ENCODE data around the gene RASSF5. TPM values are rescaled to one million over a fixed set of nuclear protein-coding genes. Genes with fewer than 3 reads are reported as not detected.

Gene RASSF5
- total RNA-seq, 2 donors from 2014 or later: 9.9 to 17.5 TPM

DNA sequence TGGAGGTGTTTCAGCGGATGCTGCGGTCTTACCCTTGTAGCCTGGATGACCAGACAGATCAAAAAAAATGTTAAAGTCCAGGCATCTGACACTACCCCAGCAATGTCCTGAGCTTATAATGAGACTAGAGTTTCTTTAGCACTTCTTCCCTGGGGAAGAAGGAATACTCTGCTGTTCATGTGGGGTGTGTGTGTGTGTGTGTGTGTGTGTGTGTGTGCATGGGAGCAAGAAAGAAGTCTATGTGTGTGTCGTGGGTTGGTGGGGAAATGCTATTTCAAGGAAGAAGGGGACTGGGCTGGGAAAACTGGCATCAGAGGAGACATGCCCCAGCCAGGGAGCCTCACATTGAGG lies 3.0 kb upstream of the RASSF5 start:
- Histone ChIP-seq H3K36me3 (no peaks in the 10 kb centered on the region), H3K9me3 (no peaks in the 10 kb centered on the region), H3K4me3 (no peak overlapping the region), H3K27me3 (no peaks in the 10 kb centered on the region), H3K4me1 (peaks cover 0 to 57% of the 10 kb centered on the region in 2 donors), H3K27ac (peak overlapping the region; percentile 37 to 82)
- DNase-seq (ENCODE audit: low spot score): no peak
- TF ChIP-seq, protein P1, sequence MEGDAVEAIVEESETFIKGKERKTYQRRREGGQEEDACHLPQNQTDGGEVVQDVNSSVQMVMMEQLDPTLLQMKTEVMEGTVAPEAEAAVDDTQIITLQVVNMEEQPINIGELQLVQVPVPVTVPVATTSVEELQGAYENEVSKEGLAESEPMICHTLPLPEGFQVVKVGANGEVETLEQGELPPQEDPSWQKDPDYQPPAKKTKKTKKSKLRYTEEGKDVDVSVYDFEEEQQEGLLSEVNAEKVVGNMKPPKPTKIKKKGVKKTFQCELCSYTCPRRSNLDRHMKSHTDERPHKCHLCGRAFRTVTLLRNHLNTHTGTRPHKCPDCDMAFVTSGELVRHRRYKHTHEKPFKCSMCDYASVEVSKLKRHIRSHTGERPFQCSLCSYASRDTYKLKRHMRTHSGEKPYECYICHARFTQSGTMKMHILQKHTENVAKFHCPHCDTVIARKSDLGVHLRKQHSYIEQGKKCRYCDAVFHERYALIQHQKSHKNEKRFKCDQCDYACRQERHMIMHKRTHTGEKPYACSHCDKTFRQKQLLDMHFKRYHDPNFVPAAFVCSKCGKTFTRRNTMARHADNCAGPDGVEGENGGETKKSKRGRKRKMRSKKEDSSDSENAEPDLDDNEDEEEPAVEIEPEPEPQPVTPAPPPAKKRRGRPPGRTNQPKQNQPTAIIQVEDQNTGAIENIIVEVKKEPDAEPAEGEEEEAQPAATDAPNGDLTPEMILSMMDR (IDR thresholded peaks at IDR 0.05): no peak

DNA sequence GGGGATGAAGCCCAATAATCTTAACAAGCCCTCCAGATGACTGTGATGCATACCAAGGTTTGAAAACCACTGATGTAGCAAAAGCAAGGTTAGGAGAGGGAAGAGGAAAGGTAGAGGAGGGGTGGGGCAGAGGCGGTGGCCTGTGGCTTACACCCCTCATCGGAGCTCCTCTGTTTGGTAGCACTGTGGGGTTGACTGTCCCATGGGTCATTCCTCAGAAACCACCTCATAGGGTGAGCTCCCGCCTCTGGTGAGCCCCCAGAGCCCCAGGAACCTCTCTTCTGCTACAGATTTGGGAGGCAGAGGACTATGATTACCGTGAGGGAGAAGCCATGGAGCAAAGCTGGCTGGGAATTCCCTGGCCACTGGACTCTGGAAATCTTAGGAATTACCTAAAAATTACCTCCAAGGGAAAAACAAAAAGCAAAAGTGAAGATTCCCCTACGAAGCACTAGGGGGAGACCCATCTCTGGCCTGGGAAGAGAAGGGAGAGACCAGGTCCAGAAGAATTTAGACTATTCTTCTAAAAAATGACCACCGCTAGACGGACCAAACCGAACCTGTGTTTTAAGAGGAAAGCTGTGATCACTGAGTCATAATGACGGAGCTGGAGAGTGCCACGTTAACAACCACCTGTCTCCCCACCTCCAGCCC lies 1.5 kb upstream of the RASSF5 start:
- Histone ChIP-seq H3K27me3 (no peaks in the 10 kb centered on the region), H3K9me3 (no peaks in the 10 kb centered on the region), H3K4me3 (no peak overlapping the region), H3K27ac (peak overlapping the region in 1 of 2 donors; percentile 81), H3K4me1 (peaks cover 0 to 57% of the 10 kb centered on the region in 2 donors), H3K36me3 (no peaks in the 10 kb centered on the region)
- TF ChIP-seq, protein P1 (IDR thresholded peaks at IDR 0.05): peak in 1 of 2 donors; percentile 57
- DNase-seq (ENCODE audit: low spot score): no peak

DNA sequence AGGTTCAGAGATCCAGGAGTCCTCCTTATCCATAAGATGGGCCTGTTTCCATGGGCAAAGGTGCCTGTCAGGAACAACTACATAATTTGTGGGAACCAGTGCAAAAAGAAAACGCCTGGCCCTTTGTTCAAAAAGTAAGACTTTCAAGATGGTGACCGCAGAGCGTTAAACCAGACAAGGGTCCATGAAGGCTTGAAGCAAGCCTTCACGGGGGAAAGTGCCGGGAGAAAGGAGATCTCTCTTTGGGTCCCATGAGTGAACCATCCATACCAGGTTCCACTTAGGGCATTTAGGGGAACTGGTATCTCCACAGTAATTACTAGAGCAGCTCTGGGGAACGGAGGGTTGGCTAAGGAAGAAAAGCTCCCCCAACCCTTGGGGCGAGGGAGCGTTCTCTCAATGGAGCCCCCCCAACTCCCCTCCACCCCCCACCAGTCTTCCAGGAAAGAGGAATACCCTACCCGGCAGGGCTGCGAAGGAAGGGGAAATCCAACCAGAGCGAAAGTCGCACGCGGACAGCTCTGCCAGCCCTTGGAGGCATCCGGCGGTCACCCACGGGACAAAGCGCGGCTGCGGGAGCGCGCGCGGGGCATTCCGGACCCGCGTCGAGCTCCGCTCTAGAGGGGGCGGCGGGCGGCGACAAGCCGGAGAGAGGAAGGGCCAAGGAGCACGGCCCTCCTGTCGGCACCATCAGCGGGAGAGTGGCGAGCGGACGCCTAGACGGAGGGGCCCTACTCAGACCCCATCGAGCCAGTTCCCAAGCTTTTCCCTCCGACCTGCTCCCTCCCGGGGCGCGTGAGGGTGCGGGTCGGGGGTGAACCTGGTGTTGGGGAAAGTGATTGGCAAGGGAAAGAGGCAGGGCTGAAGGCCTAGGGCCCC lies 687 bp upstream of the RASSF5 start:
- H3K27ac ChIP-seq: peak overlapping the region; percentile 76 to 81
- TF ChIP-seq, protein P1 (IDR thresholded peaks at IDR 0.05): no peak
- no peaks in the 10 kb centered on the region for H3K27me3 ChIP-seq
- no peaks in the 10 kb centered on the region for H3K9me3 ChIP-seq
- DNase-seq (ENCODE audit: low spot score): no peak
- H3K36me3 ChIP-seq: no peaks in the 10 kb centered on the region
- H3K4me1 ChIP-seq: peaks cover 0 to 50% of the 10 kb centered on the region in 2 donors
- peak overlapping the region; percentile 51 to 72 for H3K4me3 ChIP-seq

DNA sequence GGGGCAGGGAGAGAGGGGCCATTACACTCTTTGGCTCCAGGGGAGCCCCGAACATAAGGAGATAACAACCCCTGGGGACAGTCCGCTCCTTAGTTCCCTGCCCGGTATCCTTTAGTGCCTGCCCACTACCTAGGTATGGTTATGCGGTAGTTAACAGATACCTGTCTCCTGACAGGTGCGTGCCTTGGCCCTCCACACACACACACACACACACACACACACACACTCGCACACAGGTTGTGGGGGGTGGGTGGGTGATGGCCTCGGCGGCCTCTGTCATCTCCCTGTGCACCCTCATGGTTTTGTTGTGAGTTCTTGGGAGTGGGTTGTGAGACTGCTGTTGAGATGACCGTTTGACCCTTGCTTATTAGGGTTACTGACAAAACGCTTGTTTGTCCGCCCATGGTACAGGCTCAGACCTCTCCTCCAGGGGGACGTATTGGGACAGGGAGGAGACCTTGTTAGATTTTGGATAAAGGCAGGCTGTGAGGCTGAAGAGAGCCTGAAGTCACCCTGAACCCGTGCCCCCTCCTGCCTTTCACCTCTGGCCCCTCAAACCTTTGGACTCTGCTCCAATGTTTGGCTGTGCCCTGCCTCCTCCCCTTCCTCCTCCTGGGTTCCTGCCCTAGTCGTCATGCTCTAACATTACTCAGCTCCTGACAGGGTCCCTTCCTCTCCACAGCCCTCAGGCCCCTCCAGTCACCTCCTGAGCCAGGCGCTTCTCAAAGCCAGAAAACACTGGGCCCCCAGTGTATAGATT lies 979 bp downstream of the RASSF5 start:
- H3K27ac ChIP-seq: peak overlapping the region; percentile 76 to 81
- no peaks in the 10 kb centered on the region for H3K9me3 ChIP-seq
- no peak for DNase-seq (ENCODE audit: low spot score)
- H3K4me1 ChIP-seq: peaks cover 0 to 61% of the 10 kb centered on the region in 2 donors
- TF ChIP-seq, protein P1 (IDR thresholded peaks at IDR 0.05): no peak
- no peaks in the 10 kb centered on the region for H3K36me3 ChIP-seq
- H3K27me3 ChIP-seq: no peaks in the 10 kb centered on the region
- peak overlapping the region; percentile 51 to 72 for H3K4me3 ChIP-seq

DNA sequence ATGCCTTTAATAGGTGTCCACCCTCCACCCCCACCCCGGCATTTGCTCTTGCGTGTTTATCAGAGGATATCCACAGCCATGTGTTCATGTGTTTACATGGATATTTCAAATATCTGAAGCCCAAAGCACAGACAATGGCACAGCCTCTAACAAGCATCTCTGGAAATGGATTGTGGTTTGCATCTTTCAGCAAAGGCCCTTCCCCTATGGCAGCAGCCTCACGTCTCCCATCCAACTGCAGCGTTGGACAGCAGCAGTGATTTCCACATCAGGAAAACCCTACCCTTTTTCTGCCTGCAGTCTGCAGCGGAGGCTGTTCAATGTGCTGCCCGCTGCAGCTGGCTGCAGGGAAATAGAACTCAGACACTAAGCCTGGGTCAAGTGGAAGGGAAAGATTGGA lies 1.6 kb downstream of the RASSF5 start:
- Histone ChIP-seq H3K27me3 (no peaks in the 10 kb centered on the region), H3K4me1 (peaks cover 0 to 62% of the 10 kb centered on the region in 2 donors), H3K36me3 (no peaks in the 10 kb centered on the region), H3K4me3 (peak overlapping the region; percentile 51 to 72), H3K27ac (peak overlapping the region; percentile 47 to 81), H3K9me3 (no peaks in the 10 kb centered on the region)
- TF ChIP-seq, protein P1 (IDR thresholded peaks at IDR 0.05): no peak
- DNase-seq (ENCODE audit: low spot score): no peak

Data from right atrium auricular region (tissue), 2 donors.